Ovary (tissue), 3 donors: ENCODE data around the gene ETV6.

Experiments used
- POLR2A ChIP-seq: fragments of 450-650 bp; IDR thresholded peaks from one replicate; pipeline ENCODE4 v1.6.1; 2017; ENCODE audit warnings: antibody characterized with exemption, mild to moderate bottlenecking, moderate library complexity
- TF ChIP-seq, protein P1 (sequence below), 3 donors: fragments of 450-650 bp in 2 of 3; fragments of 200-600 bp in 1 of 3; IDR thresholded peaks; one replicate each; pipeline versions ENCODE4 v1.5.1 to v1.8.0; 2016 to 2022; ENCODE audit warnings: antibody characterized with exemption in 3 of 3, mild to moderate bottlenecking in 1 of 3
- donor health status: DM: no; HTN: no; CAD: no.

DNA sequence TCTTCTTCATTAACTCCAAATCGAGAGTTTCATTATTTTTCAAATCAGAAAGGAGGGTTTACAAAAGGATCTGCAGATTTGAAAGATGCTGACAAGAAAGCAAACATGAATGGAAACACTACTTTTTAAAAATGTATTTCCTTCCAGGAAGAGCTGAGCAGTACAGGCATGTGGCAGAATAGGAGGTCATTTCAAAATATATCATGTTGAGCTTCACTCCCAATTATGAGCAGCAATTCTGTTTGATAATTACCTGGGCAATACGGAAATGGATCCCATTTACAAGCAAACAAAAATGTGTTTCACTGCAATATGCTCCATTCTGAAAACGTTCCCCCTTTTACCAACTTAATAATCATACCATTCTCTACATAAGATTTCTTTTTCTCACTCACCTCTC lies 273.6 kb downstream of the ETV6 start:
- TF ChIP-seq, protein P1, sequence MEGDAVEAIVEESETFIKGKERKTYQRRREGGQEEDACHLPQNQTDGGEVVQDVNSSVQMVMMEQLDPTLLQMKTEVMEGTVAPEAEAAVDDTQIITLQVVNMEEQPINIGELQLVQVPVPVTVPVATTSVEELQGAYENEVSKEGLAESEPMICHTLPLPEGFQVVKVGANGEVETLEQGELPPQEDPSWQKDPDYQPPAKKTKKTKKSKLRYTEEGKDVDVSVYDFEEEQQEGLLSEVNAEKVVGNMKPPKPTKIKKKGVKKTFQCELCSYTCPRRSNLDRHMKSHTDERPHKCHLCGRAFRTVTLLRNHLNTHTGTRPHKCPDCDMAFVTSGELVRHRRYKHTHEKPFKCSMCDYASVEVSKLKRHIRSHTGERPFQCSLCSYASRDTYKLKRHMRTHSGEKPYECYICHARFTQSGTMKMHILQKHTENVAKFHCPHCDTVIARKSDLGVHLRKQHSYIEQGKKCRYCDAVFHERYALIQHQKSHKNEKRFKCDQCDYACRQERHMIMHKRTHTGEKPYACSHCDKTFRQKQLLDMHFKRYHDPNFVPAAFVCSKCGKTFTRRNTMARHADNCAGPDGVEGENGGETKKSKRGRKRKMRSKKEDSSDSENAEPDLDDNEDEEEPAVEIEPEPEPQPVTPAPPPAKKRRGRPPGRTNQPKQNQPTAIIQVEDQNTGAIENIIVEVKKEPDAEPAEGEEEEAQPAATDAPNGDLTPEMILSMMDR (IDR thresholded peaks at IDR 0.05): no peak
- no peak for TF ChIP-seq POLR2A
